Skeletal muscle tissue (tissue), 4 donors: ENCODE data around the gene MYMX. TPM values are rescaled to one million over a fixed set of nuclear protein-coding genes. Genes with fewer than 3 reads are reported as not detected.
A peak's percentile ranks its signal among the peaks of the same experiment; 100 is the strongest.

Experiments used
- H3K27ac ChIP-seq: one replicate; pipeline ENCODE4 v1.7.0; 2013; ENCODE audit warnings: mild to moderate bottlenecking, low read depth, low read length, inconsistent platforms
- H3K27me3 ChIP-seq, 3 donors: one replicate each; pipeline ENCODE4 v1.7.0; 2013; ENCODE audit warnings: low read length in 3 of 3; ENCODE audit not compliant: control insufficient read depth in 3 of 3, insufficient read depth in 3 of 3
- H3K36me3 ChIP-seq, 3 donors: one replicate each; pipeline ENCODE4 v1.7.0; 2013; ENCODE audit warnings: low read length in 3 of 3; ENCODE audit not compliant: control insufficient read depth in 3 of 3, insufficient read depth in 3 of 3
- H3K4me1 ChIP-seq, 3 donors: one replicate each; pipeline ENCODE4 v1.7.0; 2013; ENCODE audit warnings: low read length in 3 of 3, mild to moderate bottlenecking in 3 of 3; ENCODE audit not compliant: control insufficient read depth in 3 of 3, insufficient read depth in 3 of 3
- H3K4me3 ChIP-seq, 3 donors: one replicate each; pipeline ENCODE4 v1.7.0; 2013; ENCODE audit warnings: low read length in 3 of 3
- H3K9ac ChIP-seq, 3 donors: one replicate each; pipeline ENCODE4 v1.7.0; 2013; ENCODE audit warnings: low read length in 3 of 3, mild to moderate bottlenecking in 3 of 3, moderate library complexity in 2 of 3, low read depth in 1 of 3
- H3K9me3 ChIP-seq, 3 donors: one replicate each; pipeline ENCODE4 v1.7.0; 2013; ENCODE audit warnings: low read length in 3 of 3; ENCODE audit not compliant: control insufficient read depth in 3 of 3
- total RNA-seq: library from RNA; depleted of rRNA; stranded (reverse); fragments of >200 nt; gene quantifications from one replicate; pipeline ENCODE4 v1.2.3, GENCODE V29; 2014
- donor health status: Osteomylitis.

The MYMX gene
- total RNA-seq: 7.3 TPM

DNA sequence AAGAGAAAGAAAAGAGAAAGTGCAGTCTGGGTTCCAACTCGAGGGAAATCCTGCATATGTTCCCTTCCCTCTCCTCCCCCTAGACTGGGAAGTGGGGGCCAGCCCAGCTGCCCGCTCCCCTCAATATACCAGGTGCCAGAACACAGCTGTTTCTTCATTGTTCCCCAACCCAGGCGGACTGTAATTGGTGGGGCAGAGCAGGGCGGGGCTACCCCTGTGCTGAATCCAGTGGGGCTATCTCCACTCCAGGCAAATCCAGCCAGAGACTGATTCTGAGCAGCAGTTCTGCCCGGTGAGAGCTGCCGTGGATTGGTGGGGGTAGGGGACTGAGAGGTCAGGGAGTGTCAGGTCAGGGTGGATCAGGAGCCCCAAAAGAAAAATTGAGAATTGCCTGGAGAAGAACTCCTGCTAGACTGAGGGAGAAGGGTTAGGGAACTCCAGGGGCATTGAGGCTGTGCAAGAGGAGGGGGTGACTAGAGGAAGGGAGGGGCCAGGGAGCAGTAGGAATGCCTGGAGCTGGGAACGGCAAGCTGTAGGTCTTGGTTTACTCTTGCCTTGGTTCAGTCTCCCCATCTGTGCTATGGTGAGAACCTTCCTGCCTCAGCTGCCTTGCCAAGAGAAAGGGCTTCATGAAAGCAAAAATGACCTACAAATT lies at the start of gene MYMX:
MYMX (plus strand) TSS at position 250 of the 655 bp plus-strand sequence. CDS start 546 bp downstream, outside the sequence.
- peak within 1 kb of the TSS; percentile 30 to 54 (median 43) for H3K4me3 ChIP-seq
- peak within 1 kb of the TSS; percentile 53 to 77 (median 66) for H3K9ac ChIP-seq
- H3K27me3 ChIP-seq: no peaks in the 10 kb centered on the region
- no peaks in the 10 kb centered on the region for H3K36me3 ChIP-seq
- peaks cover 39 to 44% (median 43%) of the 10 kb centered on the region in 3 donors for H3K4me1 ChIP-seq
- H3K9me3 ChIP-seq: no peaks in the 10 kb centered on the region
- peak within 1 kb of the TSS; percentile 94 for H3K27ac ChIP-seq

DNA sequence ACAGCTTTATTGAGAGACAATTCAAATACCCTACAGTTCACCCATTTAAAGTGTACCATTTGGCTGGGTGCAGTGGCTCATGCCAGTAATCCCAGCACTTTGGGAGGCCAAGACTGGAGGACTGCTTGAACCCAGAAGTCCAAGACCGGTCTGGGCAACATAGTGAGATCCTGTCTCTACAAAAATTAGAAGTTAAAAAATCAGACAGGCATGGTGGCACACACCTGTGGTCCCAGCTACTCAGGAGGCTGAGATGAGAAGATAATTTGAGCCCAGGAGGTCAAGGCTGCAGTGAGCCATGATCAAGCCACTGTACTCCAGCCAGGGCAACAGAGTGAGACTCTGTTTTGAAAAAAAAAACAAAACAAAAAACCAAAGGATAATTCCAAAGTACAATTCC lies 49.2 kb upstream of the MYMX start:
- H3K27me3 ChIP-seq: peaks cover 0 to 6% (median 4%) of the 10 kb centered on the region in 3 donors
- H3K4me1 ChIP-seq: peaks cover 0 to 1% (median under 1%) of the 10 kb centered on the region in 3 donors
- H3K27ac ChIP-seq: no peak overlapping the region
- H3K36me3 ChIP-seq: no peaks in the 10 kb centered on the region
- no peaks in the 10 kb centered on the region for H3K9me3 ChIP-seq
- H3K4me3 ChIP-seq: no peak overlapping the region
- H3K9ac ChIP-seq: no peak overlapping the region

DNA sequence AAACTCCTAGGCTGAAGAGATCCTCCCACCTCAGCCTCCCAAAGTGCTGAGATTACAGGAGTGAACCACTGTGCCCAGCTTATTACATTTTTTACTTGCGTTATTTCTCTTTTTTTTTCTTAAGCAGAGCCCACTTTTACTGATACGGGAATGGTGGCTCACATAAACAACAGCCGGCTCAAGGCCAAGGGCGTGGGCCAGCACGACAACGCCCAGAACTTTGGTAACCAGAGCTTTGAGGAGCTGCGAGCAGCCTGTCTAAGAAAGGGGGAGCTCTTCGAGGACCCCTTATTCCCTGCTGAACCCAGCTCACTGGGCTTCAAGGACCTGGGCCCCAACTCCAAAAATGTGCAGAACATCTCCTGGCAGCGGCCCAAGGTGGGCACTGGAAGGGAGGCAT lies 47.6 kb upstream of the MYMX start:
- peaks cover 4 to 7% (median 6%) of the 10 kb centered on the region in 3 donors for H3K4me1 ChIP-seq
- H3K9me3 ChIP-seq: no peaks in the 10 kb centered on the region
- peak overlapping the region in 1 of 3 donors; percentile 10 for H3K9ac ChIP-seq
- H3K36me3 ChIP-seq: no peaks in the 10 kb centered on the region
- peaks cover 0 to 3% (median 0%) of the 10 kb centered on the region in 3 donors for H3K27me3 ChIP-seq
- H3K27ac ChIP-seq: no peak overlapping the region
- no peak overlapping the region for H3K4me3 ChIP-seq

DNA sequence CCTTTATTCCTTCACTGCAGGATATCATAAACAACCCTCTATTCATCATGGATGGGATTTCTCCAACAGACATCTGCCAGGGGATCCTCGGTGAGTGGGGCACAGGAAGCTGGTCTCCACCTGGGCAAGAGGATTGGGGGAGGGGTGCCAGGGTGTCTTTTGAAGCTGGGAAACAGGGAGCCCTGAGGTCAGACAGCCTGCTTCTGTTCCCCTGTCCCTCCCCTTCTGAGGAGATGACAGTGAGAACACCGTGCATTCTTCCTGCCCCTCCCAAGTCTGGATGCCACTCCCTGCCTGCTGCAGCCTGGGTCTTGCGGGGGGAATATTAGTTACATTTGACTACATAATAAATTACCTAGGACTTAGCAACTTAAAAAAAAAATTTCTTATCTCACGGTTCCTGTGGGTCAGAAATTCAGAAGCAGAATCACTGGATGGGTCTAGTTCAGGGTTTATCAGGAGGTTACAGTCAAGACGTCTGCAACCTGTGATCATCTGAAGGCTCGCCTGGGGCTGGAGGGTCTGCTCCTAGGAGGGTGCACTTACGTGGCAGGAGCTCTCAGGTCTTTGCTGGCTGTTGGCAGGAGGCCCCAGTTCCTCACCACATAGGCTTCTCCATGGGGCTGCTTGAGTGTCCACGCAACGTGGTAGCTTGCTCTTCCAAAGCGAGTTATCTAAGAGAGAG lies 46.7 kb upstream of the MYMX start:
- H3K4me1 ChIP-seq: peaks cover 4 to 7% (median 6%) of the 10 kb centered on the region in 3 donors
- no peaks in the 10 kb centered on the region for H3K36me3 ChIP-seq
- no peaks in the 10 kb centered on the region for H3K9me3 ChIP-seq
- no peak overlapping the region for H3K4me3 ChIP-seq
- H3K27me3 ChIP-seq: peaks cover 0 to 3% (median 0%) of the 10 kb centered on the region in 3 donors
- no peak overlapping the region for H3K9ac ChIP-seq
- no peak overlapping the region for H3K27ac ChIP-seq

DNA sequence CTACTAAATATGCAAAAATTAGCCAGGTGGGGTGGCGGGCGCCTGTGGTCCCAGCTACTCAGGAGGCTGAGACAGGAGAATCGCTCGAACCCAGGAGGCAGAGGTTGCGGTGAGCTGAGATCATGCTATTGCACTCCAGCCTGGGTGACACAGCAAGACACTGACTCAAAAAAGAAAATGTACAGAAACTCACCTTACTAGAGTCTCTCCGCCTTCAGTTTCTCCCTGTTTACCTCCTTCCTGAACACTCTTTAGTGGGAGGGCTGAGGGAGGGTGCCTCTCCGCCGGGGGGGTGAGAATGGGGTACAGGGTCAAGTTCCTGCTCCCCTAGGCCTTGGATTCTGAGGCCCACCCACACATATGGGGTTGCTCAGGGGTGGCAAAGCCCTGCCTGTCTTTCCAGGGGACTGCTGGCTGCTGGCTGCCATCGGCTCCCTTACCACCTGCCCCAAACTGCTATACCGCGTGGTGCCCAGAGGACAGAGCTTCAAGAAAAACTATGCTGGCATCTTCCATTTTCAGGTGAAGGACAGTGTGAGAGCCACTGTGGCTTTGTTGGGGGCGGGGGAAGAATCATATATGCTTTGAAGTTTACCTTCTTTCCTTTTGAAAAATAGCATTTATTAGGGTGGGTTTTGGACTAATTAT lies 44.7 kb upstream of the MYMX start:
- Histone ChIP-seq H3K9ac (no peak overlapping the region), H3K4me3 (no peak overlapping the region), H3K36me3 (no peaks in the 10 kb centered on the region), H3K9me3 (no peaks in the 10 kb centered on the region), H3K27me3 (peaks cover 0 to under 1% (median 0%) of the 10 kb centered on the region in 3 donors), H3K4me1 (peaks cover 6 to 11% (median 8%) of the 10 kb centered on the region in 3 donors), H3K27ac (no peak overlapping the region)

DNA sequence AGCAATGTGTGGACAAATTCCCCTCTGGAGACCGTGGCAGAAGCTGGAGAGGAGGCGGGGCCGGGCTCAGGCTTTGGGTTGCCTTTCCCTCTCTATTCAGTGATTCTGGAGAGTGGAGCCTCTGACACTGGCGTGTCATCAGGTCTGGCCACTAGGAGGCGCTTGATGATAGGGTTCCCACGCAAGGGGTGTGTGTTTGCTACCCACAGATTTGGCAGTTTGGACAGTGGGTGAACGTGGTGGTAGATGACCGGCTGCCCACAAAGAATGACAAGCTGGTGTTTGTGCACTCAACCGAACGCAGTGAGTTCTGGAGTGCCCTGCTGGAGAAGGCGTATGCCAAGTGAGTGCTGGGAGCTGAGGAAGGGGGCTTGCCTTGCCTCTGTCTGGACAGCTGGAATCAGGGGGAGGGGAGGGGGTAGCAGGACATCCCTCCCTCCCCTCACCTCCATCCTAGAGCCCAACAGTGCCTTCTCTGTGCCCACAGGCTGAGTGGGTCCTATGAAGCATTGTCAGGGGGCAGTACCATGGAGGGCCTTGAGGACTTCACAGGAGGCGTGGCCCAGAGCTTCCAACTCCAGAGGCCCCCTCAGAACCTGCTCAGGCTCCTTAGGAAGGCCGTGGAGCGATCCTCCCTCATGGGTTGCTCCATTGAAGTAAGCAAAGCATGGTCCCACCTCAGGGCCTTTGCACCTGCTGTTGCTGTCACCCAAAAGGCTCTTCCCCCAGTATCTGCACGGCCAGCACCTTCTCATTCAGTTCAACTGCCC lies 43.8 kb upstream of the MYMX start:
- Histone ChIP-seq H3K9ac (peak overlapping the region in 1 of 3 donors; percentile 57), H3K4me3 (peak overlapping the region in 1 of 3 donors; percentile 30)

DNA sequence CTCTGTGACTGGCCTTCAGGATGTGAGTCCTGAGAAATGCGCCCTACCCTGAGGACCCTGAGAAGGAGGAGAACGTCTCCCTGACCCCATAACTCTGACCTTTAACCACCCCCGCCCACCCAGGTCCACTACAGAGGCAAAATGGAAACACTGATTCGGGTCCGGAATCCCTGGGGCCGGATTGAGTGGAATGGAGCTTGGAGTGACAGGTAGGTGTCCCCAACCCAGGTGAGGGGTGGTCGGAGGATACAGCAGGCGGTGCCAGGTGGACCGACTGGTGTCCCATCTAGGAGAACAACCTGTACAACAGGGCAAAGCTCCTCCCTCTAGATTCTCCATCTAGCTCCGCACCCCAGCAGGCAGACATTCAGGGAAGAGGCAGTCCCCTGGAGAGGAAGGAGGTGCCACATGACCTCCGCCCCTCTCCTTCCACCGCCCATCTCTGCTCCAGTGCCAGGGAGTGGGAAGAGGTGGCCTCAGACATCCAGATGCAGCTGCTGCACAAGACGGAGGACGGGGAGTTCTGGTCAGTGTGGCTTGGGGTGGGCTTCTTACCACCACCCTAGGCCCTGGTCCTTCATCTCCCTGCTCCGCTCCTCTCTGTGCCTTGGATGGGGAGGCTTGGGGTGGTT lies 40.5 kb upstream of the MYMX start:
- no peaks in the 10 kb centered on the region for H3K27me3 ChIP-seq
- no peaks in the 10 kb centered on the region for H3K9me3 ChIP-seq
- peaks cover 6 to 16% (median 15%) of the 10 kb centered on the region in 3 donors for H3K4me1 ChIP-seq
- no peak overlapping the region for H3K9ac ChIP-seq
- H3K36me3 ChIP-seq: no peaks in the 10 kb centered on the region
- no peak overlapping the region for H3K4me3 ChIP-seq
- H3K27ac ChIP-seq: no peak overlapping the region

More for the DNA sequence above, 43.8 kb upstream of the MYMX start:
- Histone ChIP-seq H3K4me1 (peaks cover 6 to 11% (median 8%) of the 10 kb centered on the region in 3 donors), H3K36me3 (no peaks in the 10 kb centered on the region), H3K9me3 (no peaks in the 10 kb centered on the region), H3K27me3 (no peaks in the 10 kb centered on the region), H3K27ac (no peak overlapping the region)

DNA sequence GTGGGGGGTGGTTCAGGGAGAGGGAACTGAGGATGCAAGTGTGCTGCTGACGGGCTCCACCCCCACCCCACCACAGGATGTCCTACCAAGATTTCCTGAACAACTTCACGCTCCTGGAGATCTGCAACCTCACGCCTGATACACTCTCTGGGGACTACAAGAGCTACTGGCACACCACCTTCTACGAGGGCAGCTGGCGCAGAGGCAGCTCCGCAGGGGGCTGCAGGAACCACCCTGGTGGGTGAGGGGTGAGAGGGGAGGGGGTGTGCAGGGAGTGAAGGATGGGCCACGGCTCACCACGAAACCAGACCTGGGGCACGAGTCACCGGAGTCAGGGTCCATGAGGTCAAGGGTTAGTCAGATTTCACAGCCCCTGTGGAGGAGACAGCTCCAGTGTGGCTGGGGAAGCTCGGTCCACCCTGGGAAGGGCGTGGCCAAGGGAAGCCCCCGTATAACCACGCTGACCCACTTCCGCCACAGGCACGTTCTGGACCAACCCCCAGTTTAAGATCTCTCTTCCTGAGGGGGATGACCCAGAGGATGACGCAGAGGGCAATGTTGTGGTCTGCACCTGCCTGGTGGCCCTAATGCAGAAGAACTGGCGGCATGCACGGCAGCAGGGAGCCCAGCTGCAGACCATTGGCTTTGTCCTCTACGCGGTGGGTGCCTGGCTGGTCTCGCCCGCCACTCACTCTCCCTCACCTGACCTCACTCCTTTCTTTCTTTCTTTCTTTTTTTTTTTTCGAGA lies 39.8 kb upstream of the MYMX start:
- no peak overlapping the region for H3K9ac ChIP-seq
- no peak overlapping the region for H3K4me3 ChIP-seq
- no peak overlapping the region for H3K27ac ChIP-seq
- H3K4me1 ChIP-seq: peaks cover 6 to 16% (median 15%) of the 10 kb centered on the region in 3 donors
- H3K9me3 ChIP-seq: no peaks in the 10 kb centered on the region
- H3K27me3 ChIP-seq: no peaks in the 10 kb centered on the region
- no peaks in the 10 kb centered on the region for H3K36me3 ChIP-seq
